ENCODE measurements around the gene DLEC1.

DNA sequence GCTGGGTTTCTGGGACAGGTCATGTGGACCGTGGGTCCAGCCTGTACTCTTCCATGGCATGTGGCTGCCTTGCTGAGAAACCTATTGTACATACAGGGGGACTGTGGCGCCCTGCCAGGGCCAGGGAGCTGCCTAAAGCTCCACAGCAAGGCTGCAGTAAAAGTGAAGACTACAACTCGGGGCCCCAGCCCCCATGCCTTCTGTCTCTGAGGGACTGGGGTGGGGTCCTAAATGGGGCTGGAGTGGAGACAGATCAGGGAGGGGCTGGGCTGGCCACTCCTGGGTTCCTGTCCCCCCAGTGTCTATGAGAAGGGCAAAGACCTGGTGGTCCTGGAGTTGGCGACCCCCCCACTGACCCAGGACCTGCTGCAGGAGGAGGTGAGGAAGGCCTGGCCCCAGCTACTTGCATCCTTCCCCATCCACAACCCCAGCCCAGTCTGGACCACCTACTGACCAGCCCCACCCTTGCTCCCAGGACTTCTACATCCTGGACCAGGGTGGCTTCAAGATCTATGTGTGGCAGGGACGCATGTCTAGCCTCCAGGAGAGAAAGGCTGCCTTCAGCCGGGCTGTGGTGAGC lies 41.1 kb upstream of the DLEC1 start:
- TF ChIP-seq CTCF (conservative IDR thresholded peaks at IDR 0.05; ENCODE audit: low read depth in 2 of 2) (no peak), POLR2AphosphoS5 (IDR thresholded peaks at IDR 0.05; ENCODE audit: low read depth) (no peak), REST (IDR thresholded peaks at IDR 0.05; ENCODE audit: unreplicated experiment) (no peak), EZH2 (IDR thresholded peaks at IDR 0.05; ENCODE audit: low read depth, unreplicated experiment) (no peak), CREB1 (CRISPR knock-in tag; IDR thresholded peaks at IDR 0.05; ENCODE audit: low read depth) (no peak), NANOG (IDR thresholded peaks at IDR 0.05; ENCODE audit: borderline replicate concordance) (no peak), JUNB (IDR thresholded peaks at IDR 0.05; ENCODE audit: unreplicated experiment) (no peak)

All from GM23338 (cell line).